GM12872 (cell line): ENCODE data around the gene SERINC1.

Source experiments
- TF ChIP-seq, protein P1 (sequence below): IDR thresholded peaks from 3 replicates; pipeline ENCODE4 v1.5.1; 2011; ENCODE audit warnings: low read depth, mild to moderate bottlenecking, low read length, moderate library complexity; ENCODE audit not compliant: insufficient read depth

The SERINC1 gene

DNA sequence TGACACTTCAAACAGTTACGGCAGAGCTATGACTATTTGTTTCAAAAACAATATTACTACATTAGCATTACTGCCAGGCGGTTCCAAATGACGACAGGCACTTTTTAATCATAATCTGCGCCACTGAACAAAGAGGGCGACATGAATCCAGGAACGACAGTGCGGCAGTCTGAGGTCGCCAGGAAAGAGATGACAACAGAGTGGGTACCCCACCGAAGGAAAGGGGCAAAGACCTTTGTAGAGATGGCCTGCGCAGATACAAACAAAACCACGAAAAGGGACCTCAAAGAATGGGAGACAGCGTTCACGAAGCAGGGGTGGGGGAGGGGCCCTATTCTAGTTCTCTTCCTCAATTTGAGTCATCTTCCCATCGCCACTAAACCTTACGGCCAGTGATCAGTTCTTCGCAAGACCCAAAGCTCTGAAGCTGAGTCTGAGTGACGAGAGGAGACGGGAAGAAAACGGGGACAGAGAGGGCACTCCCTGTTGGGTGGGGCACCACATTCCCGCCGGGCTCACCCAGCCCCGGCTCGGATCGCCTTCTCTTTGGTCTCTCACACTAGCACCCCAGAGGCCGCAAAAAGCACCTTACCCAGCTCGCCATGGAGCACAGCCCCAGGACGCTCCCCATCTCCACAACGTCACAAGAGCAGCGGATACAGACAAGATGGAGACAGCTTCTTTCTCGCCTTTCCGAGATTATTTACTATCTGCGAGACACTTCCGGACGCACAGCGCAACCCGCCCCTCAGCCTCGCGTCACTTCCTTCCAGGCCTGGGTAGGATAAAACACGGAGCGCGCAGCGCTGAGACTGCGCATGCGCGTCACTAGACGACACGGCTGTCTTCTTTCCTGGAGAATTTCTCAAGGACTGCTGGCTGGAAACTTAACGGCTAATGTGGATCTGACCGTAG is at the start of gene SERINC1:
SERINC1 (minus strand) TSS at position 701 of the 915 bp plus-strand sequence; CDS start at position 631, 70 bp downstream.
- TF ChIP-seq, protein P1, sequence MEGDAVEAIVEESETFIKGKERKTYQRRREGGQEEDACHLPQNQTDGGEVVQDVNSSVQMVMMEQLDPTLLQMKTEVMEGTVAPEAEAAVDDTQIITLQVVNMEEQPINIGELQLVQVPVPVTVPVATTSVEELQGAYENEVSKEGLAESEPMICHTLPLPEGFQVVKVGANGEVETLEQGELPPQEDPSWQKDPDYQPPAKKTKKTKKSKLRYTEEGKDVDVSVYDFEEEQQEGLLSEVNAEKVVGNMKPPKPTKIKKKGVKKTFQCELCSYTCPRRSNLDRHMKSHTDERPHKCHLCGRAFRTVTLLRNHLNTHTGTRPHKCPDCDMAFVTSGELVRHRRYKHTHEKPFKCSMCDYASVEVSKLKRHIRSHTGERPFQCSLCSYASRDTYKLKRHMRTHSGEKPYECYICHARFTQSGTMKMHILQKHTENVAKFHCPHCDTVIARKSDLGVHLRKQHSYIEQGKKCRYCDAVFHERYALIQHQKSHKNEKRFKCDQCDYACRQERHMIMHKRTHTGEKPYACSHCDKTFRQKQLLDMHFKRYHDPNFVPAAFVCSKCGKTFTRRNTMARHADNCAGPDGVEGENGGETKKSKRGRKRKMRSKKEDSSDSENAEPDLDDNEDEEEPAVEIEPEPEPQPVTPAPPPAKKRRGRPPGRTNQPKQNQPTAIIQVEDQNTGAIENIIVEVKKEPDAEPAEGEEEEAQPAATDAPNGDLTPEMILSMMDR, result no peak

DNA sequence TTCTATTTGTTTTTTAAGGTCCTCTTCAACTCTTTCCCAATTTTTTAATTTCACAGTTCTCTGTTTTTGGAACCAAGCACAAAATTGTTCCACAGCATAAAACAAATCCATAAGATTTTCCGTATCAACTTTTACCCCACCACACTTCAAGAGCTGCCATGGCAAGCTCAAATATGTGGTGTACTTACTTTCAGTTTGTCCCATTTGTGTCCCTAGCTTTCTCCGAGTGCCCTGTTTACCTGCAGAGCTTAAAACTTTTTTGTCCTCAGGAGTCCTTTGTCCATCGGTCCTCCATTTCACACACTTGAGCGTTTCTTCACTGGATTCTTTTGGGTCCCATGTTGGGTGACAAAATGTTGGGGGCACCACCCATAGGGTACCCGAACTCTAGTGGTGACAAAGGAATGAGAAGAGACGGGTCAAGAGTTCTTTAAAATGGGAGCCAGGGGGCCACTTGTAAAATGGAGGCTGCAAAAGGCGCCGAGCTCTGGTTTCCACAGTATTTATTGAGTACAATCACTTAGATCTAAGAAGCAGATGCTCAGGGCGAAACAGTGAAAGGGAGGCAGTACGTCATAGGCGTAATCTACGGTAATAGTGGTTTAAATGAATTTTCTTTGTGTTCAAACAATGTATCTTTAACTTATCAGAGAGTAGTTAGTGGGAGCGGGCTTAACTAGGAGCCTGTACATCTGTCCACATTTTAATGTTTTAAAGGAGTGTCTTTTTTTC is 39.8 kb upstream of the SERINC1 start:
- TF ChIP-seq, protein P1, result no peak

DNA sequence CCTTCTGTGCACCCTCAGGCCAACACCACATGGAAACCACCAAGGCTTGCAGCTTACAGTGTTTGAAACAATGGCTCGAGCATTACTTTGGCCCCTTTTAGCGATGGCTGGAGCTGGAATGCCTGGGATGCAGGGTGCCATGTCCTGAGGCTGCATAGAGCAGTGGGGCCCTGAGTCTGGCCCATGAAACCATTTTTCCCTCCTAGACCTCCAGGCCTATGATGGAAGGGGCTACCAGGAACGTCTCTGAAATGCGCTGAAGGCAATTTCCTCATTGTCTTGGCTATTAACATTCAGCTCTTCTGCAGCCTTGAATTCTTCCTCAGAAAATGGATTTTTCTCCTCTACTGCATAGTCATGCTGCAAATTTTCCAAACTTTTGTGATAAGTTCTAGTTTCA is 29.9 kb upstream of the SERINC1 start:
- TF ChIP-seq, protein P1, result no peak

DNA sequence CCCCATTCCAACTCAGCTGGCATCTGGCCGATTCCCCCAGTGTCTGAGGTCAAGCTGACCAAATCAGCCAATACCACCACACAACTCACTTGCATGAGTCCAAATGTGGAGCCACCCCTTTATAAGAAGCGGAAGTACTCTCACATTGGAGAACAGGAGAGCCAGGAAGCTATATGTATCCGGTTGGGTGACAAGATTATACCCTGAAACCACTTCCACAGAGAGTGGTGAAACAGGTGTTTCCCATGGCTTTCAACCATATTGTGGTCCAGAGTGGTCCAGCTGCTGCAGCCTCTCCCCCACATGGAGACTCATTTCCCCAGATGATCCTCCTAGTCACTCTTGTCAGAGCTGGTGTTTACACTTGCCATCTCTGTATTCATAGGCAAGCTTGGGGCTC is 24.0 kb upstream of the SERINC1 start:
- TF ChIP-seq, protein P1, result no peak

DNA sequence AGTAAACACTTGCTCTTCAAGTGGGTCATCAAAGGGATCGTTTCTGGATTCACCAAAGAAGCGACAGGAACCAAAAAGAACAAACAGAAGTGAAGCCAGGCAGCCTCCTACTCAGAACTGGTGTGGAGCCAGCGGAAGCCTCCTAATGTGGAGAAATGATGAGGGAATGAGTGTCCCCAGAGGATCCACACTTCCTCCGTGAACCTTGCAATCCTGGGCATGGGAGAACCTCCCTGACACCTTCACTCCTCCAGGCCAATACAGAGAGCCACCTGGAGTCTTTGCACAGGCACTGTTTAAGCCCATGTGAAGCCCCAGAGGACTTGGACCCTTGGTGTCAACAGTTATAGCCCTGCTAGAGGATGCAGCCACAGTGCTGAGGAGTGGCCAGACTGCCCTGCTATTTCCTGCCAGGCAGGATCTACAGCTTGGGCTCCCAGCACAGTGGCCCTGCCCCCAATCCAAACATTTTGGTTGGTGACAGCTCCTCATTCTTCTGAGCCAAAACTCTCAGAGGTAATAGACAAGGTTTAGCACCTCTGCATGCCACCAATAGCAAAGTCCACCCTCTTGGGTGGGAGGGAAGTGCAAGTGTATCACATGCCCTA is 23.2 kb upstream of the SERINC1 start:
- TF ChIP-seq, protein P1, result no peak

DNA sequence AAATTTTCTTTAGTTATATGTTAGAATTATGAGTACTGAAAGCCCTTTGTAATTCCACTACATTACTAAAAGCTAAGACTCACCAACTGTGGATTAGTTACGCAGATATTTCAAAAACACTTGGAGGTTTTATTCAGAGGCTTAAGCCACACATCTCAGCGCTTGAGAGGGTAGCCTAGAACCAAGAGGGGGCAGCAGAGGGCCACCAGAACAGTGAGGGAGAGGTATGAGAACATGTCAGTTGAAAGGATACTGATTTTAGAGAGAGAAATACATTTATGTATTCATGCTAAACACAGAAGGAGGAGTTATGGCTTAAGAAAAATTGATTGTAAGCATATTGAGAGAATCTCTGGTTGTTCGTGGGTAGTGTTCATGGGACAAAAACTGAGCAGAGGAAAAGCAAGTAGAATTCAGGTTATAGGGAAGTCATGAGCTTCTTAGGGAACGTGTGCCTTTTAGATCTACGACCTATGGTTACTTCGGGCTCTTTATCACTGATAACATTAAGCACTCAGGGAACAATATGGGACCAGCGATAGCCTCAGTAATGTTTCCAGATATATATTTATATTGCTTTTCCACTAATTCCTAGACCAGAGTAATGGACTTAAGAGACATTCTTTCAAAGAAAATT is 20.4 kb upstream of the SERINC1 start:
- TF ChIP-seq, protein P1, result peak; percentile 75
